Inflammatory macrophage treated with lipopolysaccharide for 4 hours (primary cell): ENCODE measurements around the gene TMEM131.
"Not testable (repeated sequence)": the region's sequence is repeated elsewhere in the genome, so short reads cannot be mapped to it uniquely, and the experiment has no call there.

Experiments used
- DNase-seq: peaks from one replicate; pipeline ENCODE4 v3.0.0-alpha.2; 2020

Gene TMEM131

GRCh38 chr2:97995734-97996624, at the start of gene TMEM131:
TSS of gene TMEM131 (minus strand) at chr2:97995948. CDS start at chr2:97995662, 286 bp downstream.
- peak; percentile 96 for DNase-seq

- not testable (repeated sequence) for DNase-seq
Measured at GRCh38 chr2:98044730-98045129, 49.0 kb upstream of the TMEM131 start.

GRCh38 chr2:98043101-98043500, 47.4 kb upstream of the TMEM131 start:
- DNase-seq: no peak

GRCh38 chr2:98040331-98040939, 44.7 kb upstream of the TMEM131 start:
- no peak for DNase-seq

- peak; percentile 77 for DNase-seq
Measured at GRCh38 chr2:98039085-98039756, 43.5 kb upstream of the TMEM131 start.

GRCh38 chr2:98037666-98038336, 42.1 kb upstream of the TMEM131 start:
- no peak for DNase-seq

- no peak for DNase-seq
Measured at GRCh38 chr2:98037206-98037605, 41.5 kb upstream of the TMEM131 start.

GRCh38 chr2:98036349-98037000, 40.7 kb upstream of the TMEM131 start:
- no peak for DNase-seq

- DNase-seq: no peak
Measured at GRCh38 chr2:98034745-98035144, 39.0 kb upstream of the TMEM131 start.

- DNase-seq: no peak
Measured at GRCh38 chr2:98032086-98032485, 36.3 kb upstream of the TMEM131 start.

- DNase-seq: peak; percentile 50
Measured at GRCh38 chr2:98029718-98030222, 34.0 kb upstream of the TMEM131 start.

- DNase-seq: no peak
Measured at GRCh38 chr2:98028931-98029717, 33.4 kb upstream of the TMEM131 start.

- DNase-seq: no peak
Measured at GRCh38 chr2:98028101-98028561, 32.4 kb upstream of the TMEM131 start.

- DNase-seq: no peak
Measured at GRCh38 chr2:98027538-98027937, 31.8 kb upstream of the TMEM131 start.

GRCh38 chr2:98026927-98027522, 31.3 kb upstream of the TMEM131 start:
- DNase-seq: peak; percentile 98

- peak; percentile 52 for DNase-seq
Measured at GRCh38 chr2:98026292-98026691, 30.5 kb upstream of the TMEM131 start.

GRCh38 chr2:98025481-98026037, 29.8 kb upstream of the TMEM131 start:
- DNase-seq: no peak

- DNase-seq: peak; percentile 48
Measured at GRCh38 chr2:98022067-98022466, 26.3 kb upstream of the TMEM131 start.

- DNase-seq: no peak
Measured at GRCh38 chr2:98020992-98021713, 25.4 kb upstream of the TMEM131 start.

- DNase-seq: no peak
Measured at GRCh38 chr2:98020516-98020915, 24.8 kb upstream of the TMEM131 start.
